ENCODE measurements around the gene MAN2B1.
A peak's percentile ranks its signal among the peaks of the same experiment; 100 is the strongest.
"Not testable (repeated sequence)": the region's sequence is repeated elsewhere in the genome, so short reads cannot be mapped to it uniquely, and the experiment has no call there.

The MAN2B1 gene

GRCh38 chr19:12626958-12627357 is 39.6 kb downstream of the MAN2B1 start:
- no peak for TF ChIP-seq CTCF (IDR thresholded peaks at IDR 0.05; ENCODE audit: borderline replicate concordance, control extremely low read depth, extremely low read depth, insufficient read depth, missing control alignments)
- in situ Hi-C loops (cut with MboI; ENCODE audit: low sequenced_read_pairs, unreplicated experiment): no loop called here
- no peak for DNase-seq (ENCODE audit: low spot score)

- in situ Hi-C loops (cut with MboI; ENCODE audit: low sequenced_read_pairs, unreplicated experiment): no loop called here
- no peak for TF ChIP-seq CTCF (IDR thresholded peaks at IDR 0.05; ENCODE audit: borderline replicate concordance, control extremely low read depth, extremely low read depth, insufficient read depth, missing control alignments)
Observed at GRCh38 chr19:12623361-12624031, 43.0 kb downstream of the MAN2B1 start.

GRCh38 chr19:12621253-12622024 is 45.1 kb downstream of the MAN2B1 start:
- DNase-seq (ENCODE audit: low spot score); in situ Hi-C loops (cut with MboI; ENCODE audit: low sequenced_read_pairs, unreplicated experiment): not testable (repeated sequence)

More at GRCh38 chr19:12623361-12624031, 43.0 kb downstream of the MAN2B1 start:
- DNase-seq (ENCODE audit: low spot score): no peak

GRCh38 chr19:12617646-12618045 is 48.9 kb downstream of the MAN2B1 start:
- DNase-seq (ENCODE audit: low spot score): no peak
- no peak for TF ChIP-seq CTCF (IDR thresholded peaks at IDR 0.05; ENCODE audit: borderline replicate concordance, control extremely low read depth, extremely low read depth, insufficient read depth, missing control alignments)
- in situ Hi-C loops (cut with MboI; ENCODE audit: low sequenced_read_pairs, unreplicated experiment): no loop called here

- no peak for TF ChIP-seq CTCF (IDR thresholded peaks at IDR 0.05; ENCODE audit: borderline replicate concordance, control extremely low read depth, extremely low read depth, insufficient read depth, missing control alignments)
- DNase-seq (ENCODE audit: low spot score): no peak
- in situ Hi-C loops (cut with MboI; ENCODE audit: low sequenced_read_pairs, unreplicated experiment): no loop called here
Observed at GRCh38 chr19:12611361-12611699, 55.2 kb downstream of the MAN2B1 start.

- in situ Hi-C loops (cut with MboI; ENCODE audit: low sequenced_read_pairs, unreplicated experiment): no loop called here
Observed at GRCh38 chr19:12610540-12611360, 55.8 kb downstream of the MAN2B1 start, which contains the start of the genes ZNF490 and ZNF791. ZNF490 (minus strand) TSS chr19:12610813; CDS start chr19:12610680, 133 bp downstream. ZNF791 (plus strand) TSS chr19:12610920; CDS start chr19:12611080, 160 bp downstream.

More at GRCh38 chr19:12610540-12611360, 55.8 kb downstream of the MAN2B1 start, which contains the start of the genes ZNF490 and ZNF791:
- DNase-seq (ENCODE audit: low spot score): peak; percentile 97
- no peak for TF ChIP-seq CTCF (IDR thresholded peaks at IDR 0.05; ENCODE audit: borderline replicate concordance, control extremely low read depth, extremely low read depth, insufficient read depth, missing control alignments)

All from GM13976 (cell line).